GM18873 (cell line): ENCODE data around the gene ATXN10.

Experiments
- ATAC-seq: cut with Tn5 transposase; IDR thresholded peaks from one replicate; pipeline ENCODE4 v1.9.1; 2021; ENCODE audit warnings: mild to moderate bottlenecking, moderate library complexity, moderate number of reproducible peaks; ENCODE audit not compliant: unreplicated experiment, low FRiP score

Gene ATXN10

DNA sequence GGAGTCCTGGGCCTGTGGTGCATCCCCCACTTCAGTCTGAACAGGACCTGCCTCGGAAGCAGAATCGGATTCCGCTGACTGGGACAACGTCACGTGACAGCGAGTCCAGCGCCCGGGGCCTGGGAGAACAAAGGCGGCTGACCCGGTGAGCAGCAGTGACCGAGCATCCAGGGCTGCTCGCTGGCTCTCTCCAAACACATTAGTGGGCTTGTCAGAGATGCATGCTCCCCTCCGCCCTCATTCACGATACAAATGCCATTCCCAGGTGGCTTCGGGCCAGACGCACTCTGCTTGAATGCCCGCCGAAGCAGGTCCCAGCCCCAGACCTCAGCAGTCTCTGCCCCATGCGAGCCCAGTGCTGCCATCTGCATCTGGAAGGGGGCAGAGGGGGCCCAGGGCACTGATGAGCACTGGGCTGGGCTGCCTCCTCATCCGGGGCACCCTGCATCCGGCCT is 214.3 kb downstream of the ATXN10 start:
- ATAC-seq: no peak

DNA sequence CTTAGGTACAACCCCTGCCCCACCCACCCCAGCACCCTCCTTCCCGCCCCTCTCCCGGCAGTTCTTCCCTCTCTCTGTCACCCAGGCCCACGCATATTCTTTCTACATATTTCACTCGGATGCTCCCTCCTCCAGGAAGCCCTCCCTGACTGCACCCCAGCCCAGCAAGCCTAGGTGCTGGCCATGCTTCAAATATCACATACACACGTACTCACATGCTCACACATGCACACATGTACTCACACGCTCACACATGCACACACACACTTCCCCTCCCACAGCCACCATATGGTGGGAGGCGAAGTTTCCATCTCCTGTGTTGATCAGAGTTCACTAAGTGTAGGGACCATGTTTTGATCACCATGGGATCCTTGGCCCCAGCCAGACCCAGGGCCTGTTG is 214.9 kb downstream of the ATXN10 start:
- ATAC-seq: no peak

DNA sequence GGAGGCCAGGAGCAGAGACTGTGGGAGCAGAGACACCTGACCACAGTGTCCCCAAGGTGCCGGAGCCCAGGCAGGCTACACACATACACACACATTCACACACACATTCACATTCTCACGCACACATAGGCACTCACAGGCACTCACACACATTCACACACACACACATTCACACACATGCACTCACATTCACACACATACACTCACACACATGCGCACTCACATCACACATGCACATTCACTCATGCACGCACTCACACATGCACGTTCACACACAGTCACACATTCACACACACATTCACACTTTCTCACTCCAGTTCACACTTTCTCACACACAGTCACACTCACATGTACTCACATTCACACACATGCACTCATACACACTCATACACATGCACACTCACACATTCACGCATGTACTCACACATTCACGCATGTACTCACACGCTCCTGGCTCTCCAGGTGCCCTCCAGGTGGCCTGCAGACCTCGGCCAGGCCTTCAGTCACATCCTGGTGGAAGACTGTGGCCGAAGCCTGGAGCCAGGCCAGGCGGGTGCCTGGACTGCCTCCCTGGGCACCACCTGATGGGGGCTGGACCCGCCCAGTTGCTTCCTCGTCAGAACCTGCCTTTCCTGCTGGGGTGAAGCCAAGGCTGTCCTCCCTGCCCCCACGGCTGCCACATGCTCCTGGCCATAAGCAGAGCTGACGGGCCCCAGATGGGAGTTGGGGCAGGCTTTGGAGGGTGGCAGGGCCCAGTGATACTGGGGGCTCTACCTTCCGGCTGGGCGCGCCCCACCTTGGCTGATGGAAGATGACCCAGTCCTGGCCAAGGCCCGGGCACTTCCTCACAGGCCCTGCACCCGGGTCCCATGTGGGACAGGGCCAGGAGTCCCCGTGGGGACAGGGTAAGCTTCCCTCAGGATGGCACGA is 215.8 kb downstream of the ATXN10 start:
- no peak for ATAC-seq

DNA sequence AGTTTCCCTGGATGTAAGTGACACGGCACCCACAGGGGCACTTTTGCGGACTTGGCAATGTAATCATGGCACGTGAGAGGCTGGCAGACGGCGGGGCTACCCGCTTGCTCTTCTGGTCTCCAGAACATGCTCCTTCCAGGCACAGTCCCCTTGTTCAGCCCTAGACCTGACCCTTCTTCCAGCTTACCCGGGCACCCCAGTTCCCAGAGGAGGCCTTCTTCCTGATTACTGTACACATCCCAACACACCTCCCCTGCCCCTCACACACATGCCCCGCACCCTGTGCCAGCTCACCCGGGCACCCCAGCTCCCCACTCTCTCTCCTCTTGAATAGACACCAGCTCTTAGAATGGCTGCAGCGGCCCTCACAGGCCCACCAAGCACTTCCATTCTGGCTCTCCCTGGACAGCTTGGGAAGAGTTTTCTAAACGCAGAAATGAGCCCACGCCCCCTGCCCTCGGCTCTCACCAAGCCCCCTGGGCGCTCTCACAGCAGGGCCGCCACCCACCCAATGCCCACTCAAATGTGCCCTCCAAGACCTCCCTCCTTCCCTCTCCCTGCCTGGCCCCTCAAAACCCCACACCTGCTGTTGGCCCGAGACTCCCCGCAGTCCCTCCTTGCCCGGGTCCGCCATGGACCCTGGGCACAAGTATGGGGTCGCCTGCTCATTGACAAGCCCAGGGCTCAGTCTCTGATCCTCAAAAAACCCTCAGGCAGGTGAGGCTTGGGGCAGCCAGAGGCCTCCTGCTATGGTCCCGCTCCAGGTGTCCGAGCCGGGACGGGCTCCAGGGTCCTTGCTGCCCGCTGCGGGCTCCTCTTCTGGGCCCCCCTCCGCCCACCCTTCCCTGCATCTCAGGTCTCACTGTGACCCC is 216.8 kb downstream of the ATXN10 start:
- no peak for ATAC-seq

DNA sequence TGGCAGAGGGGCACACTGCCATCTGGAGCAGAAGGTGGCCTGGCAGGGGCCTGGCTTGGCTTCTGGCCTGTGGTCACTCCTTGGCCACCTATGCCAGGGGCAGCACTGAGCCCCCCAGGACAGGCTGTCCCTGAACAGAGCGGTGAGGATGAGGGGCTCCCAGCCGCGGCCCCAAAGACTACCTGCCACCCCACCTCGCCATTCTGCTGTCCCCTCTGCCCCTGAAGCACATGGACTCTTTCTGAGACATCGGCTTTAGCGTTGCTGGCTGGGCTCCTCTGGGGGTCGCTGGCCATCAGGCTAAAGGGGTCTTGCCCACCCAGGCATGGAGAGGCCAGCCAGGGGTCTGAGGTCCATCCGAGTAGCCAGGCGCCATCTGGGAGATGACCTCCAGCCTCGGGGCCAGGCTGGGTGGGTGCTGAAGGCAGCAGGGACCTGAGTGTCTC is 217.5 kb downstream of the ATXN10 start:
- ATAC-seq: no peak

DNA sequence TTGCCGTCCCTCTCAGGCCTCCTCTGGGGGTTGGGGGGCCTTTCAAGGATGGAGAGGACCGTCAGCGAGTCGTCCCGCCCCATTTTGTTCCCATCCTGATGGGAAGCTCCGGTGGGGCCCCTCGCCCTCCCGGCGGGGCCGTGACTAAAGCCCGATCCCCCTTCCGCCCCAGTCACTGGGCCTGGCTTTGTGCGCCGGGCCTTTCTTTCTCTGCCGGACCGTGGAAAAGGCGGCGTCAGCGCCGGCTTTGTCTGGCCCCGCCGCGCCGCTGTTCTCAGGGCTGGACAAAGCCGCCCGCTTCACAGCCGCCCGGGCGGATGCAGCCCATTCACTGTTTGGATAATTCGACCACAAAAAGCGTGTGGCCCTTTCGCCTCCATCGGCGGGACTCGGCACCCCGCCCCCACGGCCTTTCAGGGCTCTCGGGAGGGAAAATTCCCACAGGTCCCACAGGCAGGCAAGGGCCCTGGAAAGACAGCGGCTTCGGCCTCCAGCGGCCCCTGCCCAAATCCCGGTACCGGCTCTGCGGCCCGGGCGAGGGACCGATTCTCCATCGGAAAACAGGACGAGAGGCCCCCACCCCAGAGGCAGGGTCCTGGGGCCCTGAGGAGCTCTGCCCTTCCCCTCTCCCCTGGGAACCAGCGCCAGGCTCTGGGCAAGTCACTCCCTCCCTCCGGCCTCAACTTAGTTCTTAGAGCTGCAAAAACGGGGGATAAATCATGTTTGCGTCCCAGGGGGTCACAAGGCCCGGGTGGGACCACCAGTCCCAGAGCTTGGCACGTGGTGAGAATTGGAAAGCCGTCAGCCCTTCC is 218.1 kb downstream of the ATXN10 start:
- ATAC-seq: no peak

DNA sequence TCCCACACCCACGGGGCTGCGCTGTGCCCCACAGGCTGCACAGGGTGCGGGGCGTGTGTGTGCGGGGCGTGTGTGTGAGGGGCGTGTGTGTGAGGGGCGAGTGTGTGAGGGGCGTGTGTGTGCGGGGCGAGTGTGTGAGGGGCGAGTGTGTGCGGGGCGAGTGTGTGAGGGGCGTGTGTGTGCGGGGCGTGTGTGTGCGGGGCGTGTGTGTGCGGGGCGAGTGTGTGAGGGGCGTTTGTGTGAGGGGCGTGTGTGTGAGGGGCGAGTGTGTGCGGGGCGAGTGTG is 218.7 kb downstream of the ATXN10 start:
- ATAC-seq: no peak

DNA sequence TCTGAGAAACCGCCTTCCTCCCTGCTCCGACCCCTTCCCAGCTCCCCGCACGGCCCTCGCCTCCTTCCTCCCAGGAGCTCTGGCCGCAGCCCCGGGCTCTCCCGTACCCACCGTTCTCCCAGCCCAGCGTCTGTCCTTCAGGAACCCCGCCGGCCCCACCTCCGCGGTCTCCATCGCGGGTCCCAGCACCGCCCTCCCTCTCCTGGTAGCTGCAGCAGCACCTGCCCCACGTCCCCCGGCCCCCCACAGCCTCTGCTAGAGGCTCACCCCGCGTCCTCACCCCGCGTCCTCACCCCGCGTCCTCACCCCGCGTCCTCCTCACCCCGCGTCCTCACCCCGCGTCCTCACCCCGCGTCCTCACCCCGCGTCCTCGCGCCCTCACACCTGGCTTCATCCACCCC is 219.4 kb downstream of the ATXN10 start:
- ATAC-seq: no peak

DNA sequence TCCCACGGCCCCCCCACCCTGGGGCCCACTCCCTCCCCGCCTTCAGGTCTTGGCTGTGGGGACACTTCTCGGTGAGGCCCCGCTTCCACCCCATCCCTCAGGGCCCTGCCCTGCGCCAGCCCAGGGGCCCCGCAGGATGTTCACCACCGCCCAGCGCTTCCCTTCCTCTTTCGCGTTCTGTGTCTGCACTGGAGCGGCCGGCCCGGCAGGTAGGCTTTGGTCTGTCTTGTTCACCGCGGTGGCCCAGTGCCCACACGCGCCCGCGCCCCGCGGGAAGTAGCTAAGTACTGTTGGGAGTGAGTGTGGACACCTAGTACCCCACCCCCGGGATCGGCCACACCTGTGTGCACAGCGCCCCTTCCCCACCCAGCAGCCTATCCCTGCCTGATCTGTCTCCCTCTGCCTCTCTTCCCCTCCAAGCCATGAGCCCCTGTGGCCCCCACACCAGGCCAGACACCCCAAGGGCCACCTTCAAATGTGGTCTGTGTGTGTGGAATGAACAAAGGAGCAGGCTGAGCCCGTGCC is 219.9 kb downstream of the ATXN10 start:
- ATAC-seq: no peak

DNA sequence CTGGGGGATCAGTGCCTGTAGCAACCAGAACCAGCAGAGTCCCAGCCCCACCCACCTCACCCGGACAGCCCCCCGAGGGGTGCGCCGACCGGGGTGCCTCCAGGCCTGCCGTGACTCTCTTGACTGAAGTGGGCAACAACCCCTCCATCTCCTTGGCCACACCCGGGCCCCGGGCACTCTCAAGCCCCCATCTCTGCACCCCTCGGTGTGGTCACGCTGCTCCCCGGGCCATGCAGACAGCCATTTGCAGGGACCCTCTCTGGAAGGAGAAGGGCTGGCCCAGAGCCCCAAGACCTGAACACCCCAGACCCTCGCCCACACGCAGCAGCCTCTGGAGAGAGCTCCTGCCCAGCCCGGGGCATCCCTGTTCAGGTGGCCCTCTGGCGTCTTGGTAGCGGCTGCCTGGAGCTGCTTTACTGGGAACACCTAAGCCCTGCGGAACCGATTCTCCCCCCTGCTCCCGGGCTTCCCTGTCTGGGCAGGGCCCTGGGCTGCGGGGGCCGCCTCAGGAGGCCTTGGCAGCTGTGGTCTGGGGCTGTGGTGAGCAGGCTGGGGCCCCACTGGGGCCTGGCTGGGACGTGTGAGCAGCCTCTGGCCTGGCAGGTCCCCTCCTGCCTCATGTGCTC is 220.5 kb downstream of the ATXN10 start:
- ATAC-seq: no peak

DNA sequence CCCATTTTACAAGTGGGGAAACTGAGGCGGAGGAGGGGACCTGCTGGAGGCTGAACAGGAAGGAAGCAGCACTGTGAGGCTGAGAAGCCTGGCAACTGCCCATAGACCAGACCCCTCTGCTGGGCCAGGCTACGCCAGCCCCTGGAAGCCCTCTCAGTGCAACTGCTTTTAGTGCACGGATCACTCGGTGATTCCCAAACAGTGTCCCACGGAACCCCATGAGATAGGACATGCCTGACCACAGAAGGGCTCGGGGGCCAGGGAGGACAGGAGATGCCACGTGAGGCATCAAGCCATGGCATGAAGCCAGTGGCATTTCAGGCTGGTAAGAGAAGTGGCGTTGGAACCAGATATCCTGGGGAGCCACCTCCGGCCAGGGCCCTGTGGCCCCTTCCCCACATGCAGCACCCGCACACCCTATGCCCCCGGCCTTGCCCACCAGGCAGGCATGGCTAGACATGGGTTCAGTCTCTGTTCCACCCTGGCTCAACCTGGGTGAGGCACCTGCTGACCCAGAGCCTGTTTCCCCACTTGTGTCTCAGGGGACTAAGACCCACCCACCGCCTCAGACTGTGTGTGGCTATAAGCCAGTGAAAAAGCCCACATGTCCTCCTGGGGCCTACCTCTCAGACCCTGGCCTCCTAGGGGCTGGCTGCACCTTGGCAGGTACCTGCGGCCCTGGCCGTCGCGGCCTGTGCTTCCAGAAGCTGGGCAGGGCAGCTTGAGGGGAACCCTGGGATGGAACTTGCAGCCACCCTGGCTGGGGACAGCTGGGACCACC is 221.2 kb downstream of the ATXN10 start:
- no peak for ATAC-seq

DNA sequence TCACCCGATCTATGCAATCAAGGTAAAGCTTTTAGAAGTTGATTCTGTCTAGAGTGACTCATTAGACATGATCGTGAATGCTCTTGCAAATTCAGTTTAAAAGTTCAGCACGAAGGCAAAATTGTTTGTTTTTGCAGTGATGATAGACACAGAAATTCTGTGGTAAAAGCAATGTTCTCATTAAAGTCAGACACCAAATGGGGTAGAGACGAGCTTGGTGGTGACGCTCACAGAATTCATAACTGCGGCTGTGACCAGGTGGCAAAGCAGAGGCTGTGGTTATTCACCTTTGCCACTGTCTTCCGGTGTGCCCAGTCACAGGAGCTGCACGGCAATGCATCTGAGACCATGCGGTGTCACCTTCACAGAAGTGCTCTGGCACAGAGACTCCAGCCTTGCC is 221.9 kb downstream of the ATXN10 start:
- ATAC-seq: no peak
